Measurements from ENCODE around the gene LALBA. TPM values are rescaled to one million over a fixed set of nuclear protein-coding genes. Genes with fewer than 3 reads are reported as not detected.

LALBA gene
- total and polyA plus RNA-seq, 2 of the 8 experiments (the other 6 are each of a cell fraction or from before 2014, with no cell fraction given), result not detected

DNA sequence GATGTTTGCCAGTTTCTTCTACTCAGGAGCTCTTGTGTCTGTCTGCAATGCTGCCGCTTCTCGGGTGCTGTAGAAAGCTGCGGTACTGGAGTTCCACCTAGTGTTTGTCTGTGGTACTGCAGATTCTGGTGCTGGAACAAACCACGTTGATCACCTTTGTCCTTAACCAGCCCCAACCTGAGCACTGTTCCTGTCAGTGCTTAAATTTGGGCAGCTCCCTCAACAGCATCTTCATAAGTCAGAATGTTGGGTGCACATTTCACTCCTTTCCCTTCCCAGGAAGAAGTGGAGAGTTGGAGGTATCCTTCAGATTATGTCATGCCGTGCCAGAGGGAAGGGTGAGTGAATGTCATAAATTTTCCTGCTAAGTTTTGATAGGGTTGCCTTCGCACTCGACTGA is 48.7 kb upstream of the LALBA start:
- POLR2A ChIA-PET (ENCODE audit: partially characterized antibody), result interaction anchor here (1.0 to 1.2 kb wide), 3 partner anchors 35 to 154 kb away, joined by 3 to 5 read pairs (median 3); no protein-coding TSS in a partner anchor

More for the DNA sequence above, 48.7 kb upstream of the LALBA start:
- H3K27ac ChIP-seq (ENCODE audit: low read depth, low read length), result no peak overlapping the region
- H3K56ac ChIP-seq (replicated peaks; ENCODE audit: insufficient read length, low read depth, low read length), result no peak overlapping the region
- no peak overlapping the region for H2BK120ac ChIP-seq (replicated peaks; ENCODE audit: low read depth, low read length)
- H3K4ac ChIP-seq (replicated peaks; ENCODE audit: insufficient read length, low read depth, low read length), result no peak overlapping the region
- peaks cover 3% of the 10 kb centered on the region in 2 experiments; a peak in 1 of 4 replicates for H3K9me3 ChIP-seq (ENCODE audit: insufficient read depth in 2 of 2, low read depth in 1 of 2, low read length in 1 of 2)
- H4K91ac ChIP-seq (replicated peaks; ENCODE audit: insufficient read length, low read length), result no peak overlapping the region
- no peaks in the 10 kb centered on the region for H3K79me1 ChIP-seq (ENCODE audit: low read depth, low read length)
- H2BK20ac ChIP-seq (ENCODE audit: low read length), result no peak overlapping the region
- H2BK15ac ChIP-seq (ENCODE audit: low read length), result 0 out of 2 replicates have a peak overlapping the region, but pooled peaks have one; percentile 20
- H3K79me2 ChIP-seq (ENCODE audit: control insufficient read depth in 1 of 2, insufficient read depth in 2 of 2, low read length in 2 of 2), result no peaks in the 10 kb centered on the region
- no peak overlapping the region for H2BK5ac ChIP-seq (ENCODE audit: low read depth, low read length)
- H2AK5ac ChIP-seq (ENCODE audit: low read depth, low read length), result no peak overlapping the region
- FAIRE-seq (peak; percentile 99), DNase-seq (ENCODE audit: low read depth in 1 of 2, low spot score in 2 of 2) (peak; percentile 47 to 87)
- no peak overlapping the region for H3K14ac ChIP-seq (ENCODE audit: insufficient read length)
- no peaks in the 10 kb centered on the region for H3K36me3 ChIP-seq (ENCODE audit: control insufficient read depth in 2 of 4, insufficient read depth in 4 of 4, low read length in 3 of 4)
- CTCF ChIA-PET (ENCODE audit: partially characterized antibody), result interaction anchor here (0.6 to 13.0 kb wide), 45 partner anchors 10 to 1852 kb away, joined by 3 to 388 read pairs (median 4); partner anchors contain the start of gene LALBA
- H4K5ac ChIP-seq (ENCODE audit: insufficient read length, low read depth, low read length), result peak overlapping the region; percentile 12
- WGBS, 2 experiments (ENCODE audit: extremely low coverage in 1 of 2, insufficient coverage in 1 of 2, insufficient read length in 1 of 2, insufficient replicate concordance in 2 of 2, low coverage in 1 of 2, low lambda C conversion rate in 2 of 2, missing lambda C conversion rate in 1 of 2), result 42% methylated on average over 7 of the region's 7 CpGs; no CpG with 5 or more reads in 1 of the 2 experiments
- H3K9ac ChIP-seq (replicated peaks in 1 of 4; ENCODE audit: extremely low read depth in 1 of 4, low read depth in 3 of 4, low read length in 3 of 4), result no peak overlapping the region
- H3K23me2 ChIP-seq (ENCODE audit: low read depth, low read length), result no peaks in the 10 kb centered on the region
- no peak overlapping the region for H3K18ac ChIP-seq (ENCODE audit: extremely low read depth, low read length)
- H2AFZ ChIP-seq (ENCODE audit: low read length), result peak overlapping the region; percentile 98; the same call in 1 of the 2 replicates
- H4K20me1 ChIP-seq (replicated peaks in 1 of 2; ENCODE audit: control insufficient read depth in 1 of 2, insufficient read depth in 2 of 2, low read length in 2 of 2), result no peaks in the 10 kb centered on the region
- H3K4me1 ChIP-seq (replicated peaks in 1 of 4; ENCODE audit: control insufficient read depth in 3 of 4, insufficient read depth in 4 of 4, low read length in 3 of 4), result no peaks in the 10 kb centered on the region
- H3K4me3 ChIP-seq (ENCODE audit: extremely low read depth in 1 of 4, insufficient read depth in 2 of 4, low read depth in 3 of 4, low read length in 4 of 4), result no peak overlapping the region
- H3K27me3 ChIP-seq (replicated peaks in 1 of 4; ENCODE audit: control insufficient read depth in 3 of 4, extremely low read depth in 1 of 4, insufficient read depth in 3 of 4, low read length in 3 of 4), result no peaks in the 10 kb centered on the region
- no peak overlapping the region for H2BK12ac ChIP-seq (ENCODE audit: low read depth, low read length)
- H3K4me2 ChIP-seq (ENCODE audit: insufficient read depth in 1 of 2, low read depth in 2 of 2, low read length in 2 of 2), result no peak overlapping the region
- H4K8ac ChIP-seq (ENCODE audit: extremely low read depth, insufficient read depth, low read length), result no peak overlapping the region
- H3K23ac ChIP-seq (ENCODE audit: insufficient read length), result no peak overlapping the region

Data from H1 (cell line).